ENCODE data around the gene FXYD5.

DNA sequence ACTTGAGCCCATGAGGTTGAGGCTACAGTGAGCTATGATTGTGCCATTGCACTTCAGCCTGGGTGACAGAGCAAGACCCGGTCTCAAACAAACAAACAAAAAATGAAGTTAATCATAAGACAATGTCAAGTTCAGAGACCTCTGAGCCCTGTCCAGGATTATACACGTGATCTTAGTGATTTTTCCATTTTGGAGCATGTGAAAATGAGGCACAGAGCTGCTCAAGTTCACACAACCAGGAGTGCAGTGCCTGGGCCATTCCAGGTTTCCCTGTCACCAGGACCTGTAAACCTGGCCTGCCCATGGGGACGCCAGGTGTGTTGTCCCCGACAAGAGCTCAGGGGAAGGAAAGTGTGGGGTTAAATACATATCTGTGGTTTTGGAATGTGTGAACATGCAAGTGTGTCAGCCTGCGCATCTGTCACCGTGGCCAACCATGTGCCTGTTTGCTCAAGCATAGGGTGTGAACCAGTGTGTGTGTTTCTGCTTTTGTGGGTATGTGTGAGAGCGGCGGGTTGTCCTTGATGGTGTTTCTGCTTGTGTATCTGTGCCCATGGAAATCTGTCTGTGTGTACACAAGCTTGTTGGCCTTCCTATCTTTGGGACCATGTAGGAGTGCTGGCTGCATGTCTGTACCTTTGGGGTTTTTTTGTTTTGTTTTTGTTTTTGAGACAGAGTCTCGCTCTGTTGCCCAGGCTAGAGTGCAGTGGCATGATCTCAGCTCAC is 17.4 kb upstream of the FXYD5 start:
- no peak for TF ChIP-seq POLR2AphosphoS5 (IDR thresholded peaks at IDR 0.05; ENCODE audit: low read depth, low read length)
- TF ChIP-seq, protein P1, sequence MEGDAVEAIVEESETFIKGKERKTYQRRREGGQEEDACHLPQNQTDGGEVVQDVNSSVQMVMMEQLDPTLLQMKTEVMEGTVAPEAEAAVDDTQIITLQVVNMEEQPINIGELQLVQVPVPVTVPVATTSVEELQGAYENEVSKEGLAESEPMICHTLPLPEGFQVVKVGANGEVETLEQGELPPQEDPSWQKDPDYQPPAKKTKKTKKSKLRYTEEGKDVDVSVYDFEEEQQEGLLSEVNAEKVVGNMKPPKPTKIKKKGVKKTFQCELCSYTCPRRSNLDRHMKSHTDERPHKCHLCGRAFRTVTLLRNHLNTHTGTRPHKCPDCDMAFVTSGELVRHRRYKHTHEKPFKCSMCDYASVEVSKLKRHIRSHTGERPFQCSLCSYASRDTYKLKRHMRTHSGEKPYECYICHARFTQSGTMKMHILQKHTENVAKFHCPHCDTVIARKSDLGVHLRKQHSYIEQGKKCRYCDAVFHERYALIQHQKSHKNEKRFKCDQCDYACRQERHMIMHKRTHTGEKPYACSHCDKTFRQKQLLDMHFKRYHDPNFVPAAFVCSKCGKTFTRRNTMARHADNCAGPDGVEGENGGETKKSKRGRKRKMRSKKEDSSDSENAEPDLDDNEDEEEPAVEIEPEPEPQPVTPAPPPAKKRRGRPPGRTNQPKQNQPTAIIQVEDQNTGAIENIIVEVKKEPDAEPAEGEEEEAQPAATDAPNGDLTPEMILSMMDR (IDR thresholded peaks at IDR 0.05), result no peak
